Stimulated activated CD4-positive, alpha-beta T cell treated with anti-CD3 and anti-CD28 coated beads, Interleukin-1b, Interleukin-23, amount 100 ng/mL, for 48 hours (primary cell): ENCODE data around the gene TAT.

Experiments used
- DNase-seq: peaks from one replicate; pipeline ENCODE4 v3.0.0-alpha.2; 2020

The TAT gene

DNA sequence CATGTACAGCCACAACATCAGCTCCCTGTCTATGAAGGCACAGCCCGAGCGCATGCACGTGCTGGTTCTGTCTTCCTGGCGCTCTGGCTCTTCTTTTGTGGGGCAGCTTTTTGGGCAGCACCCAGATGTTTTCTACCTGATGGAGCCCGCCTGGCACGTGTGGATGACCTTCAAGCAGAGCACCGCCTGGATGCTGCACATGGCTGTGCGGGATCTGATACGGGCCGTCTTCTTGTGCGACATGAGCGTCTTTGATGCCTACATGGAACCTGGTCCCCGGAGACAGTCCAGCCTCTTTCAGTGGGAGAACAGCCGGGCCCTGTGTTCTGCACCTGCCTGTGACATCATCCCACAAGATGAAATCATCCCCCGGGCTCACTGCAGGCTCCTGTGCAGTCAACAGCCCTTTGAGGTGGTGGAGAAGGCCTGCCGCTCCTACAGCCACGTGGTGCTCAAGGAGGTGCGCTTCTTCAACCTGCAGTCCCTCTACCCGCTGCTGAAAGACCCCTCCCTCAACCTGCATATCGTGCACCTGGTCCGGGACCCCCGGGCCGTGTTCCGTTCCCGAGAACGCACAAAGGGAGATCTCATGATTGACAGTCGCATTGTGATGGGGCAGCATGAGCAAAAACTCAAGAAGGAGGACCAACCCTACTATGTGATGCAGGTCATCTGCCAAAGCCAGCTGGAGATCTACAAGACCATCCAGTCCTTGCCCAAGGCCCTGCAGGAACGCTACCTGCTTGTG is 40.0 kb downstream of the TAT start:
- DNase-seq: no peak

DNA sequence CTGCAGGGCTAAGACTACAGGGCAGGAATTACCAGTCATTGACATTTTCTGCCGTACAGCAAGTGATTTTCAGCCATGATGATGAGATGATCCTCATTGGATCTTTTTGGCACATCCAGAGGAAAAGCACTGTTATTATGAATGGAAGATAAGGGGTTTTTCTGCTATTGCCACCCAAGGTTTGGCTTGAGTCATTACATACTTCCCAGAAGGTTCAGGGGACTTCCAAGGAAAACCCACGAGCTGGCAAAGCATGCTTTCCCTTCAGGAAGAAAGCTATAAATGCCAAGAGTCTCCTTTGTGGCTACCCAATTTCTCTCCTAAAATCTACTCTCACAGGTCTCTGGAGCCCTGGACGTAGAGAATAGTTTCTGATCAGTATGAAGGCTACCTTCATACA is 44.5 kb downstream of the TAT start:
- no peak for DNase-seq

DNA sequence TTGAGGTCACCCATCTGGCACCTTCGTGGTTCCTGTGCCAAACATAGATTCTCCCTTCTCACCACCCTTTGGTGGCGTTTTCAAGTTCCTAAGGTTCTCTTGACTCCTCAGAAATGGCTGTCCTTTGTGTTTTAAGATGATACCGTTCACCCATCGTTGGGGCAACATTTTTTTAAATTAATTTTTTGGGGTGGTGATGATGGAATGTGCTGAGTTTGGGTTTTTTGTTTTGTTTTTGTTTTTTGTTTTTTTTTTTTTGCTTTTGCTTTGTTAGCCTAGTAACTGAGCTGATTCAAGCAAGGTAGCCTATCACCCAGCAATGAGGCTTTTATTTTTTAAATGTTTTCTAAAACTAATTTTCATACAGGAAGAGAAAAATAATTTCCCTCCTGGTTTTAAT is 48.0 kb downstream of the TAT start:
- DNase-seq: no peak

DNA sequence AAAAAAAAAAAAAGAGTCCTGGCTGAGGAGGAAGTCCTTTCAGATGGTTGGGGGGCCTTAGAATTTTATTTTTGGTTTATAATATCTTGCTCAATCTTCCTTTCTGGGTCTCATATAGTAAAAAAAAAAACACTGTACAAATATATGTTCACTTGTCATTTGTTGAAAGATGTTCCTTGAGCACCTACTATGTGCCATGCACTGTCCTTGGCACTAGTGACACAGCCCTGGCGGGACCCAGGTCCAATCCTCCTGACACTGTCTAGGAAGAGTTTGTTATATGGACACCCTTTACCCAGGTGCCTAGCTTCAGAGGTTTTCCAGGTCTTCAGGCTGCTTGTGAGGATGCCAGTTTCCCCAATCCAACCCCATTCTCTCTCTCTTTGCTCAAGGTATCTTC is 48.6 kb downstream of the TAT start:
- DNase-seq: no peak

DNA sequence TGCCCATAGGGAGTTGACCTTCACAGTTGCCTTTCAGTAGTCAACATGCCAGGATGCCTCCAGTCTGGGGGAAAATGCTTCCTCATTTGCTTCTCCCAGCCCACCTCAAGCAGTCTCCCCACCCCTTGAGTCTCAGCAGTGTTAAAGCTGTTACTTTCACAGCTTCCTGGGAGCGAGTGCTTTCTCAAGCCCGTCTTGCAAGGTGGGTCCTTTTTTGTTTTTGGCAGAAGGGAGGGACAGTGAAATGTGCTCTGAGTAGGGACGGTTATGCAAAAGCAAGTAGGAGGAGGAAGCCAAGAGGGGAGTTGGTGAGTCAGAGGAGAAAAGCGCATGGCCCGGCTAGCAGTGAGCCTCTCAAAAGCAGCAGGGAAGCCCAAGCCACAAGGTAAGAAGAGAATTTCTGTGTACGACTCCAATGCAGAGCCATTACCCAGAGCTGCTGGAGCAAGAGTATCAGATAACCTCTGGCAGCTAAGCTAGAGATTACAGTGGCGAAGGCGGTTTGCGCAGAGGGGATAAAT is 50.7 kb downstream of the TAT start, which contains the start of gene CHST4:
CHST4 (plus strand) TSS at position 316 of the 521 bp plus-strand sequence. CDS start 10,252 bp downstream, outside the sequence.
- no peak for DNase-seq

DNA sequence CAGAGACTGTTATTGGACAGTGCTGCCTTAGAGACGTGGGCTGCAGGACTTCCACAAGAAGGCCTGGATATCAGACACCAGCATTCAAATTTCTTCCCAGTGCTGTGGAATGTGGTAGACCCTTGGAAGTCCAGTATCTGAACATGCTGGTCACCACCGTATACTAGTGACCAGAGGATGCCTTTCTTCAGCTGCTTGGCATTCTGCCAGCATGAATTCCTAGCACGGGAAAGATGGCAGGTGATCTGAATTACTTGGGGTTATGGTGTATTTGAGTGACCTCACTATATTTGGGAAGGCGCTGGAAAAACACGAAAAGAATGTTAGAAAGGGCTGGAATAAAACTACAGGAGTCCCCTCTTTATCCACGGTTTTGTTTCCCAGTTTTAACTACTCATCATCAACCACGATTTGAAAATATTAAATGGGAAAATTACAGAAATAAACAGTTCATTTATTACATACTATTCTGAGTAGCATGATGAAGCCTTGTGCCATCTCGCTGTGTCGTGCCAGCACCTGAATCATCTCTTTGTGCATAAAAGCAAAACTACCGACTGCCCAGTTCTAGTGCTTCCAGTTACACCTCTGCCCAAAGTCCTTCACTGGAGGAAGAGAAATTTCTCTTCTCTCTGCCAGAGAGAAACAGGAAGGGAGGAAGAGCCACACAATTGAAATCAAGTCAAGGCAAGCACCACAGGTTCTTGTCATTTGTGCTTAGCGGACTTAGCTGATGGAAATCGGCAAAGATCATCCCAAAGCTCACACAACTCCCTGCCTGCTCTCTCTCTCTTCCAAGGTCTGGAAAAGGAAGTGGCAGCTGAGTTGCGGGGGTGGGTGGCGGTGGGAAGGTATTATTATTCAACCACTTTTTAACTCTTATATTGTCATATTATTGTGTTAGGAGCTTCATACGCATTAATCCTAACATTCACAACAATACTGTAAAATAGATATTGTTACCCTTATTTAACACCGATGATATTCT is 52.0 kb downstream of the TAT start:
- DNase-seq: no peak

DNA sequence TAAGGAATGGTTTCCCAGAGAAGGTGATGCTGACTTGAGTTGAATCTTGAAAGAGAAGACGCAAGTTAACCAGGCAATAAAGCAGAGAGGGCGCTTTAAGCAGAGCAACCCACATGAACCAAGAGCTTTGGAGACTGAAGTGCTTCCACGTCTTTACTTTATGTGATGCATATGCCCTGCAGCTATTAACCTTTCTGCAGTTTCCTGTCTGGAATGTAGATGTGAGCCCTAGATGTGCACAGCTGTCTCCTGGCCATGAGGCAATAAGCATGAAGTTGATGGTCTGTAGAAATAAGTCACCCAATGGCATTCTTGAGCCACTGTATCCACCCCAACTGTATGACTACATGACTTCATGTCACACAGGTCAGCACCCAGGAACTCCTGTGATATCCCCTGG is 56.3 kb downstream of the TAT start:
- no peak for DNase-seq
